Stimulated activated CD4-positive, alpha-beta T cell treated with anti-CD3 and anti-CD28 coated beads, Interleukin-2, amount 100 ng/mL, for 48 hours (primary cell): Measurements from ENCODE around the gene KLRF1.

ENCODE experiments used
- DNase-seq, 2 donors: peaks; one replicate each; pipeline ENCODE4 v3.0.0-alpha.2; 2020

Gene KLRF1, protein sequence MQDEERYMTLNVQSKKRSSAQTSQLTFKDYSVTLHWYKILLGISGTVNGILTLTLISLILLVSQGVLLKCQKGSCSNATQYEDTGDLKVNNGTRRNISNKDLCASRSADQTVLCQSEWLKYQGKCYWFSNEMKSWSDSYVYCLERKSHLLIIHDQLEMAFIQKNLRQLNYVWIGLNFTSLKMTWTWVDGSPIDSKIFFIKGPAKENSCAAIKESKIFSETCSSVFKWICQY

DNA sequence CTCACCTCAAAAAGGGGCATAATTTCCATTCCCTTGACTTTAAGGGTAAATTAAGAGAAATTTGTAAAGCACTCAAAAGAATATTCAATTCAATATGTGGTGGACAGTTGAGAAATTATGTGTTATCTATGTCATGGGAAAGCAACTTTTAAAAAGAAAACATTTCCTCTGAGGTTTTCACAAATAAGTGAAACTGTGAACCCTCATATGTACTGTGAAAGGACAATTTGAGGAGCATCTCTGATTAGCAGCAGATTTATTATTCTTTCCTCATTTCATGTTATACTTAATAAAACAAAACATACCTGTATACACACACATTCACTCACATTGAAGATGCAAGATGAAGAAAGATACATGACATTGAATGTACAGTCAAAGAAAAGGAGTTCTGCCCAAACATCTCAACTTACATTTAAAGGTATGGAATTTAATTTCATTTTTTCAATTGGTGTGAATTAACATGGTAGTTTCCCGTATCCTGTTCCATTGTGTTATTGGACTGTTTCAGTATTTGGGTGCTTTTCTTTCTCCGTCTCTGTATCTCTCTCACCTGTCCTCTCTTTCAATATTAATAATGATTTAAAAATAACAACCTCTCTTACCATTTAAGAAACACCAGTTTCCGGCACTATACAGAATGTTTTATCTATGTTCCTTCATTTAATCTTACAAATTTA, at the start of gene KLRF1:
Gene KLRF1, plus strand, starts transcription at position 273 of the 680 bp plus-strand sequence. Its CDS starts 64 bp downstream, at position 337.
- DNase-seq, result no peak

DNA sequence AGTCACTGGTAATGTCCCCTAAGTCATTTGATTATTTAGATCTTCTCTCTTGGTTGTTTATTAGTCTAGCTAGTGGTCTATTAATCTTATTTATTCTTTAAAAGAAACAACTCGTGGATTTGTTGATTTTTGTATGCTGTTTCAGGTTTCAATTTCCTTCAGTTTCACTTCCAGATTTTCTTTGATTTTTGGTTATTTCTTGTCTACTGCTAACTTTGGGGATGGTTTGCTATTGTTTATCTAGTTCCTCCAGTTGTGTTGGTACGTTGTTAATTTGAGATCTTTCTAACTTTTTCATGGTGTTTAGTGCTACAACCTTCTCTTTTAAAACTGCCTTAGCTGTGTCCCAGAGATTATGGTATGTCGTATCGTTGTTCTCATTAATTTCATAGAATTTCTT, 48.1 kb upstream of the KLRF1 start:
- no peak for DNase-seq

DNA sequence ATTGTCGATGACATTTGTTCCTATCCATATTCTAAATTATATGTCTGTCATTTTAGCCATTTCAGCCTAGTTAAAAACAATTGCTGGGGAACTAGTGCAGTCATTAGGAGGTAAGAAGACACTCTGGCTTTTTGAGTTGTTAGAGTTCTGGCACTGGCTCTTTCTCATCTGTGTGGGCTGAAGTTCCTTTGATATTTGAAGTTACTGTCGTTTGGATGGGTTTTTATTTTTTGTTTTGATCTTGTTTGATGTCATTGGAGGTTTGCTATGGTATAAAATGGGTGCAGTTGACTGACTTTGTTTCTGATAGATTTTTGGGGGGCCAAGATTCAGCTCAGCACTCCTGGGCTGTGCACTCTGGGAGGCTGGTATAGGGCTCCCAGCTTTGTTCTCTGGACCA, 45.9 kb upstream of the KLRF1 start:
- no peak for DNase-seq

DNA sequence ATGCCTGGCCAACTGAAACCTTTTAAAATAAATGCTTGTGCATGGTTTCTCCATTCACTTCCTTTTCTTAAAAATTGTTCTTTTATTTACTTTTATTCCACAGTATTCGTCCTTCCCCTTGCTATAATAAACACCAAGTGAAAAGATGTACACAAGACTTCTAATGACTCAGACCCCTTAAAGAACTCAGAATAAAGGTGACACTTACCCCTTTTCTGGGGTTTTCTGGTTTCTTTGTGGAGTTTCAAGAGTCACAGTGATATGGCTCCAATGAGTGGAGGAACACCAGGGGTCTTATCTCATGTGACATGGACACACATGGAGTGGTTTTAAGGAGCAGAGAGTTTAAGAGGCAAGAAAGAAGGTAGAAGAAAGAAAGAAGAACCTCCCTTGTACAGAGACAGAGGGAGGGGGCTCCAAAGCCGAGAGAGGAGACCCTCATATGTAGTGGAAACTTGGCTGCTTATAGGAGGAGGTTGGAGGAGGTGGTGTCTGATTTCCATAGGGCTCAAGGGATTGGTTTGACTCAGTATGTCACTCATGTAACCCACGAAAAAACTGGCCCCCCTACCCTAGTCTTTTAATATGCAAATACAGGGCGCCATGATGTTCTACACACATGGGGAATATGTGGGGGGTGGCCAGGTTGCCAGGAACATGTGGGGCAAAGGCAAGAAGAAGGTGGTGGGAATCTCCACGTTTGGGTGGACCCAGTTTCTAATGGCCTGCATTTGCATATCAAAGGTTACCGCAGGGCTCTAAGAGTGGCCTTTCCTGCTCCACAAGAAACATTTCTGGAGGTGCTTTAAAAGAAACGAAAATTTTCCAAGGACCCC, 44.5 kb upstream of the KLRF1 start:
- no peak for DNase-seq

DNA sequence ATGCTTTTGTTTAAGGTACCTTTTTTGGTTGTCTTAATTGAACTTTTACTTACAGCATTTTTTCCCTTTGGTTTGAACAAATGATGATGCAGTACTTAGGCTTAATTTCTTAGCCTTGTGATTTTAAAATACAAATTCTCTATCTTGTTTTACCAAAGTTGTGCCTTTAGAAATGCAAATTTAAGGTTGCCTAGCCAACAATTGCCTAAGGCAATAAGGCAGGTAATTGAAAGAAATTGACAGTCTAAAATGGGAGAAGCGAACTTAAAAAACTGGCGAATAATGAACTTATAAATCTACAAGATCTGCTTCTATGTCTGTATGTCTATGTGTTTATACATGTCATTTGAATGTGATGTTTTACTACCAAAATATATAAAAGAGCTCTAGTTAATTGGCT, 43.0 kb upstream of the KLRF1 start:
- DNase-seq, result no peak

DNA sequence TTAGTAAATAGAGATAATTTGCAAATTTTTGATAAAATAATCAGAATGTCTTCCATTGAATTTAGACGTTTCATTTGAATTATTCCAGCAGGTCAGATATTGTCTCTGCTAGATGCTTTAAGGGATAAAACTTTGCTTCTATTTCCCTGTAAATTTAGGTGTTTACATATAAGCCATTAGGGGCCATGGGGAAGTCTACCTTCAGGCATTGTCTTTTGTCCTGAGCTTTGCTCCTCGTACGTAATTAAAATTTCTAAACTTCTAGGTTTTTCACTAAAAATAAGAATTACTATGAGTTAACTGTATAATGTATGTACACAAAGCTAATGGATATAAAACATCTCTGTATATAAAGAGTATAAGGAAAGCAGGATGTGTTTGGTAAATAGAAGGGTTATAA, 42.5 kb upstream of the KLRF1 start:
- DNase-seq, result no peak

DNA sequence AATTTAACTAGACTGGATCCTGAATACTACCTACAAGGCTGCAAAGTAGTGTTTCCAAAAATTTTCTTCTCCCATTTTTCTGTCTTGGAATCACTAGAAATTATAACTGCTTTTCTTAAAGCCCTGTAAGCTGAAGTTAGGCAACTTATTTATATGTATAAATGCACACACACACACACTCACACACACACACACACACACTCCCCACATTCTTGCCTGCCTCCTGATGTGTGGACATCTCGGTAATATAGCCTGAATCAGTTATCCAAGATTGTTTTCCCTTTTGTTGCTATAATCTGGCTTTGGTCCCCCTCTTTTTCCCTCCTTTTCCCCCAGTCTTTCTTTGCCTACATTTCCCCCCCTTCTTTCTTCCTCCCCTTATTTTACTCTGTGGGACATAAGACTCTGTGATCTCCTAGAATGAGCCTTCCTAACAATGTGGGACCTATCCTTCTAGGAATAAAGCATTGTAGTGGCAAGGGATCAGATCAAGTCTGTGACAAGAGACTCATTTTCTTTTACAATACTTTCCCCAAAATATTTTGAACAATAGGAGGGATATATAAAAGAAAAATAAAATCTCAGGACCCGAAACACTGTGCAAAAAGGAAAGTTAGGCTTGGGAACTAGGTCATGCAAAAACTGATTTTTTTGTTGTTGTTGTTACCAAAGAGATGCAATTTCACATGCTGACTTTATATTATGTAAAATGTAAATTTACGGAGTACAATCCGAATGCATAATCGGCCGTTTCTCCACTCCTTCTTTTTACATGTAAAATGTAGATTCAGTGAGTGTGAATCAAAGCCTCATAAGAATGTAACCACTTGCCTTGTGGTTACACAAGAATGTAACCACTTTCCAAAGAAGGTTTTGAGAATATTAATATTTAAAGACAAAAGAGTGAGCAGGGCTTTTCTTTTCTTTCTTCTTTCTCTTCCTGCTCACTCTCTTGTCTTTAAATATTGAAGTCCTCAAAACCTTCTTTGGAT, 40.3 kb upstream of the KLRF1 start:
- no peak for DNase-seq

DNA sequence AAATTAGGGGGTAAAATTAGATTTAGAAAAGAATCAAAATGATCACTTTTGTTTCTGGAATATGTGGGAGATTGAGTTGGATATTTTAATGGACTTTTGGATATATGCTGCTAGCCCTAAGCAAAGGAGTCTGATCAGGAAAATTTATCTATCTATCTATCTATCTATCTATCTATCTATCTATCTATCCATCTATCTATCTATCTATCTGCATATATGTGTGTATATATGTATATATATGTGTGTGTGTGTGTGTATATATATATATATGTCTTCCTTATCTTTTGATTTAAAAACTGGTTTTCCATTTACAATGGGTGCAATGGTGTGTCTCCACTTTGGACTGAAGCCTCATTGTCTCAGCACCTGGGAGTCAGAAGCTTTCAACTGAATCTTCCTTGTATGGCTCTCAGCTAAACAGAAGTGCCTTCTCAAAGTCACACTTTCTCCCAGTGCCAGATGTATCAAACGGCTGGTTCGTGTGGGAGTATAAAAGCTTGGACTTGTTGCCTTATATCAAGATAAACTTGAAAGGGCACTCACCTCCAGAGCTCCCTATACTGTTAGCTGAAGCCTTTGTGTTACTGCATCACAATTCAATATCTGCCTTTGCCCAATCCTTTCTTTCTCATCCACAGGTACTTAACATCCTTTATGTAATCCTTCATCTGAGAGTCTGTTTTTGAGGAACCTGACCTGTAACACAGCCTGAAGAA, 34.9 kb upstream of the KLRF1 start:
- DNase-seq, result no peak

DNA sequence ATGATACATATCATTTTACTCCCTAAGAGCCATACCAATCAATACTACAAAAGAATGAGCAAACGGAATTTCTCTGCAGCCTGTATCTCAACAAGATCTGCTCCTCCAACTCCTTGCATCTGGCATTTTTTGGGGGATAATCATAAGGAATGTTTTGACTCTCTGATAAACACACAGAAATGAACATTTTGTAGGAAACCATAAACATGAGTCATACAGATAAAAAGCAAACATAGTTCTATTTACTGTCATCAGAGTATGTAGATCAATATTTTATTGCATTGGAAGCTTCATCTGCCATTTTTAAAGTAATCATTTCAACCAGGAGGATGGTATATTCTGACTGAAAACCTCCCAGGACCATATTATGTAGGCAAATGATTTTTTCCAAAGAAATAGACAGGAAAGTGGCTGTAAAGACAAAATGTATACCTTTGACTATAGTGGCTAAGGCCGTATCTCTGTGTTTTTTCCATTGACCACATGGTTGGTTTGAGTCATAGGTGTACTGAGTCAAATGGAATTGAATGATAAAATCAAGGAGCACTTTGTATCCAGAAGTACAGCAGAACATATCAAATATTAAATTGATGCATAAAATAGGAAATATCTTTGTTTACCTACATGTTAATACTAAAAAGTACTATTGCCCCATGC, 34.2 kb upstream of the KLRF1 start:
- no peak for DNase-seq

DNA sequence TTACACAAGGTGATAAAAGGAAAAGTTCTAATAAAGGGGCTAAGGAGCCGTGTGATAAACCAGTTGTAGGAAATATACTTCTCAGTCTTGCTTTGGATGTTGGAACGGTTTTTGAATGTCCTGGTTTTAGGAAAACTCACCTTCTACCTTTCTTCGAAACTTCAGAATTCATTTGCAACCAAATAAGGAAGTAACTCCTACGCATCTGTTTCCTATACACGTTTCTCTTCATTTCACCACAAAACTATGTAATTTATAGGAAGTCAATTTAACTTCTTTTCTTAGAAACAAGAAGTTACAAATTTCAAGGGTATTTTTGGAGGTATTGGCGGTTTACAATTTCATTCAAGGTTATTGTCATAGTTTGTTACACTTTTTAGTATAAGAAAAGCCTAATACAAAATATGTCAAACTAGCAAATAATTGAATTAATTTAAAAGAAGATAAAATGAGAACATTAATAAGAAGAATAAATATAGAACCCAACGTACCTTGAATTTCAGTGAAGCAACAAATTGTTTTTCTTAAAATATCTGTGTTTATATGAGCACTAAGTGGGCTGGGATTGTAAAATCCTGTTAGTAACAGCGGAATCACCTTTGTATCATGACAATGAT, 33.4 kb upstream of the KLRF1 start:
- no peak for DNase-seq

DNA sequence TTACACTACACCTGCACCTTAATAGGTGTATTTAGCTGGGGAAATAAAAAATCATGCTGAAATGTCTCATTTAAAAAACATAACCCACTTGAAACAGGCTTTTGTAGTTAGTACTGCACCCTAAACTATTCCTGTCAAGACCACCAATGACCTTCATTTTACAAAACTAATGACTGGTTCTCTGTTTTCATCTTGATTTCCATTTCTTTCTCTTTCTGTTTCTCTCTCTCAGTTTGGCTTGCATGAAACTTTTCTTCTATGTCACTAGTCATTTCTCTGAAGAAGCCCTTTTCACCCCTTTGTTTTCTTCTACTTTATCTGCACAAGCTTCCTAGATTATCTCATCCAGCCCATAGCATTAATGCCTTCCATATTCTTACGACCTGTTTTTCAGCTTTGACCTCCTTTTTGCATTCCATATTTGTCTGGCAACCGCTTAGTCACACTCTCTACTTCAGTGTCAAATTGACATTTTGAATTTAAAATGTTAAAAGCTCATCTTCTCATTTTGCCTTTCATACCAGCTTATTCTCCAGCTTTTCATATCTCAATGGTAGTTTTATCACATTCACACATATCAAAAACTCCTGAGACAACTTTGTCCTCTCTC, 32.7 kb upstream of the KLRF1 start:
- DNase-seq, result no peak

DNA sequence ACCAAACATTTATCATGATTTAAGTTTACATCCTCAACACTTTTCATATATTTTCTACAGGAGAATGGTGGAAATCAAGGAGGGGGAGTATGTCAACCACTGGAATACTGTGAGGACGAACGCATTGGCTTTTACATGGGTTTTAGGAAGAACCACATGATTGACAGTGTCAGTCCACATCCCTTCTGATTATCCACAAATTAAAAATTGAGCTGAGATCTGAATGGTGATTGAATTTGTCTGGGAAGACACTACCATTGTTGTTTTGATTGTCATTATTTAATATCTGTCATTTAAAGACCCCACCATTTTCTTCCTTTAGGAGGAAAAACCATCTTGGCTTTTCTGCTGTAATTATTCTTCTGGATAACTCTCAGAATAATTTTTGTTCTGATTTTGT, 31.3 kb upstream of the KLRF1 start:
- DNase-seq, result no peak

DNA sequence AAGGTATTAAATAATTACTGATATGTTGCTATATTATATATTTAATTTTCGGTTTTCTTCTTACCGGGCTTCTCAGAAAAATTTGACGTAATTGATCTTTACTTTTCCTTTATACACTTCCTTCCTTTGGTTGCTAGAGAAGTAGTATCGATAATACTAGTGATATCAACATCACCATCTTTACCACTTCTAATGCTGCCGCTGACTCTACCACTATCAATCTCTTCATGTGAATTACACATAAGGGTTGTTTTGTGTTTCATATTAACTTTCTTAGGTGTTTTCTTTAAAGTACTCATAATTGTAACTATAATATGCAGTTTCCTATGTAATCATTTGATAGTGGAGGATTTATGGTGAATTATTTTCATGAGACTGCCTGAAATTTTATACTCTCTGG, 30.9 kb upstream of the KLRF1 start:
- no peak for DNase-seq

DNA sequence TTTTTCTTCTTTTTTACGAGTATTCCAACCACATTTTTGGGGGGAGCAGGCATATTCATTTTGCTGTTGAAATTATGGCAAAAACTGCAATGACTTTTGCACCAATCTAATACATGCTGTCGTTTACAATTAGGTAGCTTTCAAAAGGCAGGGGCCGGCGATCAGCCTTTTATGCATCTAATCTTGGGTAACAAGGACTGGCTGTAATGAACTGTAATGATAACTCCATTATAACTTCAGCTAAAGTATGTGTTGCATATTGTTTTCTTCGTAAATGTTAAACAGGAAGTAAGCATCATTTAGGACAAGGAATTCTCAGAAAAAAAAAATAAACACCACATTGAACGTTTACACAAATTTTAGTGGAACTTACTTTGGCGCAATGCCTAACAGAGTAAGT, 30.3 kb upstream of the KLRF1 start:
- no peak for DNase-seq

DNA sequence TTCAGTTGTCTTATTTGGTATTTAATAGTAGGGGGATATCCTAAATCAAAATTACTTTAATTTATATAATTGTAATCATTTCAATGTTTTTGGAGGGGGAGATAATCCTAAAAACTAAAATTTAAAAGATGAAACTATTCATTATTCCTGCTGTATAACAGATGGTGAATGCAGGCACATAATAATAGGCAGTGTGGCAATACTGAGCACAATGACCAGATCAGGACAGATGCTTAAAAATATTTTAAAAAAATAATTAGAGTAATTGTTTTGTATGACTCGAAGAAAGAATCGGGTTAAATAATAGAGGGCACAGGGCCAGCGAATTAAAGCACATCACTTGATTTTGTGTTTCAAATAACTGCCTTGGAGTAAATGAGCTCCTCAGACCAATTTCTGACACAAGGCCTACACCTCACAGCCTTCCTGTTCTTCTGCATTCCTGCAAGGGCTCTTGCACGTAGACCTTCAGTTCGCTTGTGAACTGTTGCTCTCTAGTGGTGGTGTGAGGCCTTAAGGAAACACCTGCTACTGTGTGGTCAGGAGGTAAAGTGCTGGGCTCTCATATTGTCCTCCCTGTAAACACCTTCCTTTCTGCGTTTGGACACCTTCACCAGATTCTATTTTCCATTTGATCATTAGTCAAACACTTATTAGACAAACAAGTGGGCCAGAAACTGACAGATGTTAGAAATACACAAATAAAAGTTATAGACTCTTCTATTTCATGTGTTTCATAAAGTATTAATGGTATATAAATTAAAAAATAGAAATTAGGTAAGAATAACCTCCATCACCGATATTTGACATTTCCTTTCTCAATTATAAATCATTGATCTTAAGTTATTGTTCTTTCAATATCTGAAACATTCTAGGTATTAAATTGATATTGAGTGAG, 29.3 kb upstream of the KLRF1 start:
- peak; percentile 44 for DNase-seq

DNA sequence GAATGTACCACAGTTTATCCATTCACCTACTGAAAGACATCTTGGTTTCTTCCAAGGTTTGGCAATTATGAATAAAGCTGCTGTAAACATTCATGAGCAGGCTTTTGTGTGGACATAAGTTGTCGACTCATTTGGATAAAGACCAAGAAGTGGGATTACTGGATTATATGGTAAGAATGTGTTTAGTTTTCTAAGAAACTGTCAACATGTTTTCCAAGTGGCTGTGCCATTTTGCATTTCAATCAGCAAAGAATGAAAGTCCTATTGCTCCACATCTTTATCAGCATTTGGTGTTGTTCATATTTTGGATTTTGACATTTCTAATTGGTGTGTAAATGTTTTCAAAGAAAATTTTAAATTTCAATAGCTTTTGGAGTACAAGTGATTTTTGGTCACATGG, 27.3 kb upstream of the KLRF1 start:
- DNase-seq, result no peak

DNA sequence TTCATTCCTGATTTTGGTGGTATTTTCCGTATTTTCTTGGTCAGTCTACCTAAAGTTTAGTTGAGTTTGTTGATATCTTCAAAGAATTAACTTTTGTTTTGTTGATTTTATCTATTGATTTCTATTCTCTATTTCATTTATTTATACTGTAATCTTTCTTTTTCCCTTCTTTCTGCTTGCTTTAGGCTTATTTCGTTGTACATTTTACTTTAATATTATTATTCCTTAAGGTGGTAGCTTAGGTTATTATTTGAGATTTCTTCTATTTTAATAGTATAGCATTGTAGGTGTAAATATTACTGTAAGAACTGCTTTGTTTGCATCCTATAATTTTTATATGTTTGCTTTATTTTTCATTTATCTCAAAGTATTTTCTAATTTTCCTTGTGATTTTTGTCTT, 21.4 kb upstream of the KLRF1 start:
- DNase-seq, result no peak

DNA sequence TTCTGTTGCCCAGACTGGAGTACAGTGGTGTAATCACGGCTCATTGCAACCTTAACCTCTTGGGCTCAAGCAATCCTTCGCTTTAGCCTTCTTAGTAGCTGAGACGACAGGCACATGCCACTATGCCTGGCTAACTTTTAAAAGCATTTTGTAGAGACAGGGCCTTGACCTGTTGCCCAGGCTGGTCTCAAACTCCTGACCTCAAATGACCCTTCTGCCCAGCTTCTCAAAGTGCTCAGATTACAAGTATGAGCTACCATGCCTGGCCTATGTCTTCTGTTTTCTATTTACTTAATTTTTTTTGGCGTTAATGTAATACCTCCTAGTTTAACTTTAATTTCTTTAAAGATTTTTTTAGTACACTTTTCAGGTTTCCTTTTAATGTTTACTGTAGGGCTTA, 20.6 kb upstream of the KLRF1 start:
- DNase-seq, result no peak

DNA sequence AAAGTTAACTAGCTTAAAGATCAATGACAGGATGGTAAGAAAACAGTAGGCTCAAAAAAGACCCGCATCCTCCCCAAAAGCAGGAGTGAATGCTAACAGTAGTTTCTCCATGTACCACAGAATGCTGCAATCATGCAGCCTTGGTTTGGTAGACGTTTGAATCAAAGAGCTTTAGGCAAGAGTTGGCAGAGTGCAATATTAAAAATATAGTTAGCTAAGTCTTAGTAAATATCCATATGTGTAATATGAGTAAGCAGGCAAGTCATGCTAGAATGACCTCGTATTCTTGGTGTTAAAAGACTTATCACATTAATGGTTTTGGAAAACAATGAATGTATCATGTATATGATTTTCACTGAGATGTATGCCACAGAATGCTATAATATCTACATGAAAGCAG, 18.8 kb upstream of the KLRF1 start:
- DNase-seq, result no peak

DNA sequence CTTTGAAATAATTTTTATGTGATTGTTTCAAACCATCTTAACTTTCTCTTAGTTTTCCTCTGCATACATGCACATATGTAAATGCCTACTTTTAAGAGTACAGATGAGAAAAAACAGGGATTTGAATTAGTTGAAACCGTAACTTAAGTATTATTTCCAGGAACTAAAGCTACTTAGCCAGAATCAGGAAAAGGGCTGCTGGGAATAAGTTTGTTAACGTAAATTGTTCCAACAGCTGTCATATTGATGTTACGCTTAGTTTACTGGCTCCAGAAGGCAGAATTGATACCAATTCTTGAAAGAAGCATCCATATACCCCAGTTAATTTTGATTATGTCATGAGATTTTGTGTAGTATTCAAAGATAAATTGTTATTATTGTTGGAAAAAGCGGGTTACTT, 17.9 kb upstream of the KLRF1 start:
- DNase-seq, result no peak
